H1 (cell line): ENCODE data around the gene EDC3. TPM values are rescaled to one million over a fixed set of nuclear protein-coding genes. Genes with fewer than 3 reads are reported as not detected.

ENCODE experiments used
- CBX5 ChIP-seq: fragments of 300-800, 300-1000 bp; sonication (generic); IDR thresholded peaks from 2 replicates; pipeline ENCODE4 v1.7.1; 2016; ENCODE audit warnings: antibody characterized with exemption, low read length, low read depth
- RBBP5 ChIP-seq: IDR thresholded peaks from 2 replicates; pipeline ENCODE4 v1.7.1; 2012; ENCODE audit warnings: low read depth, mild to moderate bottlenecking, inconsistent platforms, low read length, moderate library complexity, borderline replicate concordance
- polyA plus RNA-seq, 7 experiments: library from polyadenylated mRNA; depleted of rRNA in 3 of 7; stranded (reverse) in 5 of 7; unstranded in 2 of 7; fragments of >200 nt in 5 of 7; fragments of 200-250 nt in 2 of 7; gene quantifications; 1 replicate in 5 of 7; 2 replicates in 1 of 7; 4 replicates in 1 of 7; pipeline versions ENCODE4 v1.2.1 to v1.2.3, GENCODE V29; 2011 to 2013; ENCODE audit warnings: missing spikeins in 2 of 7, mixed read lengths in 2 of 7
- total RNA-seq: library from RNA; stranded (reverse); fragmentation: NEBNext Ultra II Directional; extraction: Animal tissue kit (Norgen Biotek cat#: 25700); gene quantifications from 2 replicates; pipeline ENCODE4 v1.2.1, GENCODE V29; 2021
- TF ChIP-seq, protein P1 (sequence below): fragments of 300-600 bp; sonication (generic); IDR thresholded peaks from 2 replicates; pipeline ENCODE4 v1.7.1; 2012; ENCODE audit warnings: low read length, moderate library complexity, mild to moderate bottlenecking, inconsistent platforms; ENCODE audit not compliant: insufficient replicate concordance

Gene EDC3
- total and polyA plus RNA-seq, 2 of the 8 experiments (the other 6 are each of a cell fraction or from before 2014, with no cell fraction given): 45.0 to 50.8 TPM

- TF ChIP-seq, protein P1, sequence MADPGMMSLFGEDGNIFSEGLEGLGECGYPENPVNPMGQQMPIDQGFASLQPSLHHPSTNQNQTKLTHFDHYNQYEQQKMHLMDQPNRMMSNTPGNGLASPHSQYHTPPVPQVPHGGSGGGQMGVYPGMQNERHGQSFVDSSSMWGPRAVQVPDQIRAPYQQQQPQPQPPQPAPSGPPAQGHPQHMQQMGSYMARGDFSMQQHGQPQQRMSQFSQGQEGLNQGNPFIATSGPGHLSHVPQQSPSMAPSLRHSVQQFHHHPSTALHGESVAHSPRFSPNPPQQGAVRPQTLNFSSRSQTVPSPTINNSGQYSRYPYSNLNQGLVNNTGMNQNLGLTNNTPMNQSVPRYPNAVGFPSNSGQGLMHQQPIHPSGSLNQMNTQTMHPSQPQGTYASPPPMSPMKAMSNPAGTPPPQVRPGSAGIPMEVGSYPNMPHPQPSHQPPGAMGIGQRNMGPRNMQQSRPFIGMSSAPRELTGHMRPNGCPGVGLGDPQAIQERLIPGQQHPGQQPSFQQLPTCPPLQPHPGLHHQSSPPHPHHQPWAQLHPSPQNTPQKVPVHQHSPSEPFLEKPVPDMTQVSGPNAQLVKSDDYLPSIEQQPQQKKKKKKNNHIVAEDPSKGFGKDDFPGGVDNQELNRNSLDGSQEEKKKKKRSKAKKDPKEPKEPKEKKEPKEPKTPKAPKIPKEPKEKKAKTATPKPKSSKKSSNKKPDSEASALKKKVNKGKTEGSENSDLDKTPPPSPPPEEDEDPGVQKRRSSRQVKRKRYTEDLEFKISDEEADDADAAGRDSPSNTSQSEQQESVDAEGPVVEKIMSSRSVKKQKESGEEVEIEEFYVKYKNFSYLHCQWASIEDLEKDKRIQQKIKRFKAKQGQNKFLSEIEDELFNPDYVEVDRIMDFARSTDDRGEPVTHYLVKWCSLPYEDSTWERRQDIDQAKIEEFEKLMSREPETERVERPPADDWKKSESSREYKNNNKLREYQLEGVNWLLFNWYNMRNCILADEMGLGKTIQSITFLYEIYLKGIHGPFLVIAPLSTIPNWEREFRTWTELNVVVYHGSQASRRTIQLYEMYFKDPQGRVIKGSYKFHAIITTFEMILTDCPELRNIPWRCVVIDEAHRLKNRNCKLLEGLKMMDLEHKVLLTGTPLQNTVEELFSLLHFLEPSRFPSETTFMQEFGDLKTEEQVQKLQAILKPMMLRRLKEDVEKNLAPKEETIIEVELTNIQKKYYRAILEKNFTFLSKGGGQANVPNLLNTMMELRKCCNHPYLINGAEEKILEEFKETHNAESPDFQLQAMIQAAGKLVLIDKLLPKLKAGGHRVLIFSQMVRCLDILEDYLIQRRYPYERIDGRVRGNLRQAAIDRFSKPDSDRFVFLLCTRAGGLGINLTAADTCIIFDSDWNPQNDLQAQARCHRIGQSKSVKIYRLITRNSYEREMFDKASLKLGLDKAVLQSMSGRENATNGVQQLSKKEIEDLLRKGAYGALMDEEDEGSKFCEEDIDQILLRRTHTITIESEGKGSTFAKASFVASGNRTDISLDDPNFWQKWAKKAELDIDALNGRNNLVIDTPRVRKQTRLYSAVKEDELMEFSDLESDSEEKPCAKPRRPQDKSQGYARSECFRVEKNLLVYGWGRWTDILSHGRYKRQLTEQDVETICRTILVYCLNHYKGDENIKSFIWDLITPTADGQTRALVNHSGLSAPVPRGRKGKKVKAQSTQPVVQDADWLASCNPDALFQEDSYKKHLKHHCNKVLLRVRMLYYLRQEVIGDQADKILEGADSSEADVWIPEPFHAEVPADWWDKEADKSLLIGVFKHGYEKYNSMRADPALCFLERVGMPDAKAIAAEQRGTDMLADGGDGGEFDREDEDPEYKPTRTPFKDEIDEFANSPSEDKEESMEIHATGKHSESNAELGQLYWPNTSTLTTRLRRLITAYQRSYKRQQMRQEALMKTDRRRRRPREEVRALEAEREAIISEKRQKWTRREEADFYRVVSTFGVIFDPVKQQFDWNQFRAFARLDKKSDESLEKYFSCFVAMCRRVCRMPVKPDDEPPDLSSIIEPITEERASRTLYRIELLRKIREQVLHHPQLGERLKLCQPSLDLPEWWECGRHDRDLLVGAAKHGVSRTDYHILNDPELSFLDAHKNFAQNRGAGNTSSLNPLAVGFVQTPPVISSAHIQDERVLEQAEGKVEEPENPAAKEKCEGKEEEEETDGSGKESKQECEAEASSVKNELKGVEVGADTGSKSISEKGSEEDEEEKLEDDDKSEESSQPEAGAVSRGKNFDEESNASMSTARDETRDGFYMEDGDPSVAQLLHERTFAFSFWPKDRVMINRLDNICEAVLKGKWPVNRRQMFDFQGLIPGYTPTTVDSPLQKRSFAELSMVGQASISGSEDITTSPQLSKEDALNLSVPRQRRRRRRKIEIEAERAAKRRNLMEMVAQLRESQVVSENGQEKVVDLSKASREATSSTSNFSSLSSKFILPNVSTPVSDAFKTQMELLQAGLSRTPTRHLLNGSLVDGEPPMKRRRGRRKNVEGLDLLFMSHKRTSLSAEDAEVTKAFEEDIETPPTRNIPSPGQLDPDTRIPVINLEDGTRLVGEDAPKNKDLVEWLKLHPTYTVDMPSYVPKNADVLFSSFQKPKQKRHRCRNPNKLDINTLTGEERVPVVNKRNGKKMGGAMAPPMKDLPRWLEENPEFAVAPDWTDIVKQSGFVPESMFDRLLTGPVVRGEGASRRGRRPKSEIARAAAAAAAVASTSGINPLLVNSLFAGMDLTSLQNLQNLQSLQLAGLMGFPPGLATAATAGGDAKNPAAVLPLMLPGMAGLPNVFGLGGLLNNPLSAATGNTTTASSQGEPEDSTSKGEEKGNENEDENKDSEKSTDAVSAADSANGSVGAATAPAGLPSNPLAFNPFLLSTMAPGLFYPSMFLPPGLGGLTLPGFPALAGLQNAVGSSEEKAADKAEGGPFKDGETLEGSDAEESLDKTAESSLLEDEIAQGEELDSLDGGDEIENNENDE: no peak
- no peak for TF ChIP-seq RBBP5
- no peak for TF ChIP-seq CBX5
These were observed 53.5 kb downstream of the EDC3 start (continued) for GRCh38 chr15:74642348-74642733.
